Stromal cell of bone marrow (primary cell): ENCODE measurements around the gene BOC.
"Not testable (repeated sequence)": the region's sequence is repeated elsewhere in the genome, so short reads cannot be mapped to it uniquely, and the experiment has no call there.

Experiments used
- DNase-seq: peaks from one replicate; pipeline ENCODE4 v3.0.0-alpha.2; 2012; ENCODE audit warnings: low read depth

Gene BOC

GRCh38 chr3:113211330-113212149, at the start of gene BOC:
Gene BOC, plus strand, starts transcription at chr3:113211557. Its CDS starts 38,246 bp downstream, at chr3:113249803.
- peak; percentile 63 for DNase-seq

- DNase-seq: no peak
Measured at GRCh38 chr3:113161661-113162060, 49.7 kb upstream of the BOC start.

- DNase-seq: no peak
Measured at GRCh38 chr3:113163152-113163551, 48.2 kb upstream of the BOC start.

- DNase-seq: no peak
Measured at GRCh38 chr3:113165841-113166240, 45.5 kb upstream of the BOC start.

- no peak for DNase-seq
Measured at GRCh38 chr3:113166357-113166718, 45.0 kb upstream of the BOC start.

- peak; percentile 30 for DNase-seq
Measured at GRCh38 chr3:113166719-113167492, 44.5 kb upstream of the BOC start.

- DNase-seq: no peak
Measured at GRCh38 chr3:113167825-113168801, 43.2 kb upstream of the BOC start.

- no peak for DNase-seq
Measured at GRCh38 chr3:113169891-113170452, 41.4 kb upstream of the BOC start.

- no peak for DNase-seq
Measured at GRCh38 chr3:113170771-113171170, 40.6 kb upstream of the BOC start.

- not testable (repeated sequence) for DNase-seq
Measured at GRCh38 chr3:113171675-113172300, 39.6 kb upstream of the BOC start.

GRCh38 chr3:113173102-113173501, 38.3 kb upstream of the BOC start:
- no peak for DNase-seq

- DNase-seq: no peak
Measured at GRCh38 chr3:113174304-113174703, 37.1 kb upstream of the BOC start.

- DNase-seq: no peak
Measured at GRCh38 chr3:113174801-113175485, 36.4 kb upstream of the BOC start.

GRCh38 chr3:113177526-113177925, 33.8 kb upstream of the BOC start:
- no peak for DNase-seq

GRCh38 chr3:113179235-113179824, 32.0 kb upstream of the BOC start:
- no peak for DNase-seq

- DNase-seq: no peak
Measured at GRCh38 chr3:113183748-113184661, 27.4 kb upstream of the BOC start.

GRCh38 chr3:113185194-113185835, 26.0 kb upstream of the BOC start:
- no peak for DNase-seq

GRCh38 chr3:113186566-113186965, 24.8 kb upstream of the BOC start:
- no peak for DNase-seq

- DNase-seq: no peak
Measured at GRCh38 chr3:113193288-113193687, 18.1 kb upstream of the BOC start.
